HT-29 (cell line): ENCODE results near the gene MAP1S. TPM values are rescaled to one million over a fixed set of nuclear protein-coding genes. Genes with fewer than 3 reads are reported as not detected.

Experiments used
- DNase-seq: peaks from one replicate; pipeline ENCODE4 v3.0.0-alpha.2; 2015; ENCODE audit warnings: low spot score
- total RNA-seq: library from RNA; depleted of rRNA; stranded (reverse); fragments of >200 nt; shearing (Covaris generic); gene quantifications from 2 replicates; pipeline ENCODE4 v1.2.3, GENCODE V29; 2014

MAP1S gene
- total RNA-seq, 1 experiment from 2014 or later, result 21.9 TPM

GRCh38 chr19:17688853-17689595, 30.3 kb upstream of the MAP1S start:
- DNase-seq, result no peak

- DNase-seq, result no peak
Measured at GRCh38 chr19:17692566-17692965, 26.7 kb upstream of the MAP1S start.

GRCh38 chr19:17695198-17695597, 24.1 kb upstream of the MAP1S start:
- DNase-seq, result no peak

GRCh38 chr19:17703824-17704463, 15.3 kb upstream of the MAP1S start:
- DNase-seq, result no peak

GRCh38 chr19:17706750-17707181, 12.5 kb upstream of the MAP1S start:
- no peak for DNase-seq

- no peak for DNase-seq
Measured at GRCh38 chr19:17711851-17712250, 7.4 kb upstream of the MAP1S start.

- no peak for DNase-seq
Measured at GRCh38 chr19:17716309-17716929, 2.9 kb upstream of the MAP1S start.

GRCh38 chr19:17718550-17718946, 732 bp upstream of the MAP1S start:
- DNase-seq, result no peak

GRCh38 chr19:17719730-17720400, 585 bp downstream of the MAP1S start:
- peak; percentile 7 for DNase-seq

GRCh38 chr19:17720440-17720839, 1.2 kb downstream of the MAP1S start:
- DNase-seq, result no peak

- no peak for DNase-seq
Measured at GRCh38 chr19:17721111-17721628, 1.9 kb downstream of the MAP1S start.

- DNase-seq, result no peak
Measured at GRCh38 chr19:17721821-17722220, 2.5 kb downstream of the MAP1S start.

- no peak for DNase-seq
Measured at GRCh38 chr19:17722655-17723240, 3.5 kb downstream of the MAP1S start.

GRCh38 chr19:17724655-17725054, 5.4 kb downstream of the MAP1S start:
- DNase-seq, result no peak

- DNase-seq, result no peak
Measured at GRCh38 chr19:17725422-17726078, 6.3 kb downstream of the MAP1S start.

GRCh38 chr19:17726136-17726741, 7.0 kb downstream of the MAP1S start:
- DNase-seq, result no peak

GRCh38 chr19:17726964-17727773, 7.9 kb downstream of the MAP1S start:
- no peak for DNase-seq

GRCh38 chr19:17727843-17728242, 8.6 kb downstream of the MAP1S start:
- no peak for DNase-seq

- no peak for DNase-seq
Measured at GRCh38 chr19:17733127-17733526, 13.8 kb downstream of the MAP1S start.

- DNase-seq, result no peak
Measured at GRCh38 chr19:17734146-17734545, 14.9 kb downstream of the MAP1S start.
